GM20431 (cell line): Measurements from ENCODE around the gene EMILIN2.
"Not testable (repeated sequence)": the region's sequence is repeated elsewhere in the genome, so short reads cannot be mapped to it uniquely, and the experiment has no call there.

Source experiments
- in situ Hi-C: fragments of 300-500 bp; cut with MseI, MboI; formaldehyde crosslinking; loops from one replicate; pipeline ENCODE4 v1.15.0; 2020; ENCODE audit warnings: low sequenced_read_pairs; ENCODE audit not compliant: unreplicated experiment

EMILIN2 gene

DNA sequence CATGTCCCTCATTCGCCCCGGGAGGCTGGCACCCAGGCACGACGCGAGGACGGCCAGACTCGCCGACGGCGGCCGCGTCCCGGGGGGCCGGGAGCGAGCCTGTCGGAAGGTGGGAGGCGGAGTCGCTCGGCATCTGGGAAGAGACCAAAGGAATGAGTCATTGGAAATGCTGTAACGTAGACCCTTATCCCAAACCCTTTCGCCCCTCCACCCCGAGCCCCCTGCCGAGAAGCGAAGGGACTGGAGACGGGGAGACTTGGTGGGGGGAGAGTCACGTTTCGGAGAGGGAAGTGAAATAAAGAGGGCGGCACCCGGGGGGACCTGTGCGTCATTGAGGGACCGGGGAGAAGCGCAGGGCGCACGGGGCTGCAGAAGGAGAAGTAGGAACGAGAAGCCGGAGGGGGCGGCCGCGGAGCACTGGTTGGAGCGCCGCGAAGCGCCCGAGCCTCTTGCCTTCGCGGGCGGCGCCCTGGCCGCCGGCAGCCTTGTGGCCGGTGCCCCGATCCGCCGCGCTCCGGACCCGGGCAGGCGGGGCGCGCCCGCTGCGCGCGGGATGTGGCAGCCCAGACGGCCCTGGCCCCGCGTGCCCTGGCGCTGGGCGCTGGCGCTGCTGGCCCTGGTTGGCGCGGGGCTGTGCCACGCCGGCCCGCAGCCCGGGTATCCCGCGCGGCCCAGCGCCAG lies at the start of gene EMILIN2:
EMILIN2 (plus strand) TSS at position 371 of the 681 bp plus-strand sequence; CDS start at position 554, 183 bp downstream.
- in situ Hi-C loops = no loop called here

- in situ Hi-C loops = no loop called here
Observed at GRCh38 chr18:2797951-2798350, 48.9 kb upstream of the EMILIN2 start.

DNA sequence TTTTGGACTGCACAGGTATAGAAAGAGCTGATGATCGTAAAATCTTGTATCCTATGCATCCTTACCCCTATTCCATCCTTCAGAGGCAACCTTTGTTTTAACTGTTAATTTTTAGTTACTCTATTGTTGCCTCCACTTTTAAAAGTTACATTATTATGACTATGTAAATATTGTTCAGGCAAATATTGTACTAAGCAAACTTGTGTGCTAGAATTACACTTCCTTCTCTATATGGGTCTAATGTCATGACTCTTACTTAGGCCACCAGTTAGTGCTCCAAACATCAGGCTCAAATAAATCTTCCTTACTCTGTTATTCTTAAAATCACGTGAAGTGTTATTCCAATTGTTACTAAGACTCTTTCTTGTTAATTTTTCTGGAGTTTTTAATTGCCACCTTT lies 47.4 kb upstream of the EMILIN2 start:
- in situ Hi-C loops = no loop called here

- in situ Hi-C loops = no loop called here
Observed at GRCh38 chr18:2805970-2806943, 40.5 kb upstream of the EMILIN2 start.

DNA sequence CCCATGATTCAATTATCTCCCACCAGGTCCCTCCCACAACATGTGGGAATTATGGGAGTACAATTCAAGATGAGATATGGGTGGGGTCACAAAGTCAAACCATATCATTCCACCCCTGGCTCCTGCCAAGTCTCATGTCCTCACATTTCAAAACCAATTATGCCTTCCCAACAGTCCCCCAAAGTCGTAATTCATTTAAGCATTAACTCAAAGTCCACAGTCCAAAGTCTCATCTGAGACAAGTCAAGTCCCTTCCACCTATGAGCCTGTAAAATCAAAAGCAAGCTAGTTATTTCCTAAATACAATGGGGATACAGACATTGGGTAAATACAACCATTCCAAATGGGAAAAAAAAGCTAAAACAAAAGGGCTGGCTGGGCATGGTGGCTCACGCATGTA lies 38.2 kb upstream of the EMILIN2 start:
- in situ Hi-C loops = not testable (repeated sequence)

DNA sequence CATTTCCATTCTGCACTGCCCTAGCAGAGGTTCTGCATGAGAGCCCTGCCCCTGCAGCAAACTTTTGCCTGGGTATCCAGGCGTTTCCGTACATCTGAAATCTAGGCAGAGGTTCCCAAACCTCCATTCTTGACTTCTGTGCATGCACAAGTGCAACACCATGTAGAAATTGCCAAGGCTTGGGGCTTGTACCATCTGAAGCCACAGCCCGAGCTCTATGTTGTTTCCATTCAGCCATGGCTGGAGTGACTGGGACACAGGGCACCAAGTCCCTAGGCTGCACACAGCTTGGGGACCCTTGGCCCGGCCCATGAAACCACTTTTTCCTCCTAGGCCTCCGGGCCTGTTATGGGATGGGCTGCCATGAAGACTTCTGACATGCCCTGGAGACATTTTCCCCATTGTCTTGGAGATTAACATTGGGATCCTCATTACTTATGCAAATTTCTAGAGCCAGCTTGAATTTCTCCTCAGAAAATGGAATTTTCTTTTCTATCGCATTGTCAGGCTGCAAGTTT lies 37.1 kb upstream of the EMILIN2 start:
- in situ Hi-C loops = not testable (repeated sequence)

- in situ Hi-C loops = no loop called here
Observed at GRCh38 chr18:2811416-2811815, 35.4 kb upstream of the EMILIN2 start.

DNA sequence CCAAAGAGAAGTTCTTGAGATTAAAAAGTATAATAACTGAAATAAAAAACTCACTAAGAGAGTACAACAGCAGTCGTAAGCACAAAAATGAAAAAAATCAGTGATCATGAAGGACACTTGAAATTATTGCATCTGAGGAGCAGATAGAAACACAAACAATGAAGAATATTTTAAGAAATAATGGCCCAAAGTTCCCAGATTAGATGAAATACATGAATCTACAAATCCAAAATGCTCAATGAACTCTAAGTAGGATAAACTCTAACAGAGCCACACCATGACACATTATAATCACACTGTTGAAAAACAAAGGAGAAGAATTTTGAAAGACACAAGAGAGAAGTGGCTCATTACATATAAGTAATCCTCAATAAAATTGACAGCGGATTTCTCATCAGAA lies 31.9 kb upstream of the EMILIN2 start:
- in situ Hi-C loops = no loop called here

- in situ Hi-C loops = no loop called here
Observed at GRCh38 chr18:2818281-2818680, 28.5 kb upstream of the EMILIN2 start.

DNA sequence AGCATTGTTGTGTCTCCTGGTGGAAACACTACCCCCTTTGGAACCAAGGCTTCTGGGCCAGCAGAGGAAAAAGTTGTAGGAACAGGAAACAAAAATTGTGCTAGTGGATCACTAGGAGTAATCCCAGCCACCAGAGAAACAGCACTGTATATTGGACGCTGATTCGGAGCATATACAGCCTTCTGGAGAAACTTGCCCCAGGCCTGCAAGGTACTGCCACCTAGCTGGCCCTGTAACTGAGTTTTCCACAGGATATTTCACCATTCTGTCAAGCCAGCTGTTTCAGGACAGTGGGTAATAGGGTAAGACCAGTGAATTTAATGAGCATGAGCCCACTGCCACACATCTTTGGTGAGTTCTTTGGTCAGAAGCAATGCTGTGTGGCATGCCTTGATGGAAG lies 25.1 kb upstream of the EMILIN2 start:
- in situ Hi-C loops = no loop called here

DNA sequence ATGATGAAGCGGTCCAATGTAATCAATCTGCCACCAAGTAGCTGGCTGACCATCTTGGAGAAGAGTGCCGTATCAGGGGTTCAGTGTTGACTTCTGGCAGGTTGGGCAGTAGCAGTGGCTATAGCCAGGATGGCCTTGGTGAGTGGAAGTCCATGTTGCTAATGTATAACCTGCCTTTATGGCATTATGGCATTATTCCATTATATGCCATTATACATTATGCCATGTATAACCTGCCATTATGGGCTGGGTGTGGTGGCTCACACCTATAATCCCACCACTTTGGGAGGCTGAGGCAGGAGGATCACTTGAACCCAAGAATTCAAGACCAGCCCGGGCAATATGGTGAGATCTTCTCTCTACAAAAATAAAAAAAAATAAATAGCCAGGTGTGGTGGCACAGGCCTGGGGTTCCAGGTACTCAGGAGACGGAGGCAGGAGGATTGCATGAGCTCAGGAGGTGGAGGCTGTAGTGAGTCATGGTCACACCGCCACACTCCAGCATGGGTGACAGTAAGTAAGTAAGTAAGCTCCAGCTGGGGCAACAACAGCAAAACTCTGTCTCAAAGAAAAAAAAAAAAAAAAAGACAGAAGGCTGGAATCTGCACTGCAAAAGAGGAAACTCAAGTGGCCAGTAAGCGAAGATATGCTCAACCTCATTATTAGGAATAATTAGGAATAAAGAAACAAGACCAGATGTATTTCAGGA lies 24.4 kb upstream of the EMILIN2 start:
- in situ Hi-C loops = no loop called here

GRCh38 chr18:2823202-2823601 lies 23.6 kb upstream of the EMILIN2 start:
- in situ Hi-C loops = no loop called here

GRCh38 chr18:2823966-2824365 lies 22.8 kb upstream of the EMILIN2 start:
- in situ Hi-C loops = no loop called here

DNA sequence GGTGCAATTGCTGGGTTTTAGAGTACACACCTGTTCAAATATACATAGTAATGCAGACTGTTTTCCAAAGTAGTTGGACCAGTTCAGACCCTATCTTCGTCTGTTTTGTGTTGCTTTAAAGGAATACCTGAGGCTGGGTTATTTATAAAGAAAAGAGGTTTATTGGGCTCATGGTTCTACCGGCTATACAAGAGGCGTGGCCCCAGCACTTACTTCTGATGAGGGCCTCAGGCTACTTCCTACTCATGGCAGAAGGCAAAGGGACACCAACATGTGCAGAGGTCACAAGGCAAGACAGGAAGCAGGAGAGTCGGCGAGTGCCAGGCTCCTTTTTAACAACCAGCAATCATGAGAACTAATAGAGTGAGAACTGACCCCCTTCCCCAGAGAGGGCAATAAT lies 21.9 kb upstream of the EMILIN2 start:
- in situ Hi-C loops = no loop called here

DNA sequence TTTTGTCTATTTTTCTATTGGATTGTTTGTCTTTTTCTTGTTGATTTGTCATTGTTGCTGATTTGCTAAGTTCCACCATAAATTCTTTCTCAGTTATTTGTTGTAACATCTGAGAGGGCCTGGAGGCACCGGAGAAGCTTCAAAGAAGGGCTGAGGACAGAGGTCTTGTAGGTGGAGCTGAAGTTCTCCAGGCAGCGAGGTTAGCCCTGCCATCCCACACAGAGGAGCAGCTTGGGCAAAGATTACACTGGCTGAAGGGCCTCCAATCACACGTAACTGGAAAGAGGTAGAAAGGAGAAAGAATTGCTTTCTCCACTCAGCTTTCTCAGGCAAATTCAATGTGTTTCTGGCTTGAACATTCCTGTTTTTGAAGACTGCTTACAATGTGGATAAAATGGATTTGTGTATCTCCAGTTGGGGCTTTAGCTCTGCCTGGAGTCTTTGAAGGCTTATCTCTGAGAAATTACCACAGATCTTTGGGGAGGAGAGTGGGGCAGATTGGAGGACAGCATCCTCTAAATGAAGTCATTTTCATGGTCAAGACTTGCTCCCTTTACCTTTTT lies 21.1 kb upstream of the EMILIN2 start:
- in situ Hi-C loops = no loop called here

GRCh38 chr18:2826581-2826980 lies 20.2 kb upstream of the EMILIN2 start:
- in situ Hi-C loops = no loop called here

- in situ Hi-C loops = no loop called here
Observed at GRCh38 chr18:2827061-2827460, 19.7 kb upstream of the EMILIN2 start.

- in situ Hi-C loops = not testable (repeated sequence)
Observed at GRCh38 chr18:2836118-2836517, 10.7 kb upstream of the EMILIN2 start.

- in situ Hi-C loops = not testable (repeated sequence)
Observed at GRCh38 chr18:2837290-2837689, 9.5 kb upstream of the EMILIN2 start.

GRCh38 chr18:2839202-2839601 lies 7.6 kb upstream of the EMILIN2 start:
- in situ Hi-C loops = no loop called here
